GM18520 (cell line): ENCODE results near the gene RAB20.
"Not testable (repeated sequence)": the region's sequence is repeated elsewhere in the genome, so short reads cannot be mapped to it uniquely, and the experiment has no call there.

Experiments
- ATAC-seq: cut with Tn5 transposase; IDR thresholded peaks from one replicate; pipeline ENCODE4 v1.9.1; 2021; ENCODE audit not compliant: unreplicated experiment

RAB20 gene

GRCh38 chr13:110555601-110556223 lies 5.8 kb downstream of the RAB20 start:
- no peak for ATAC-seq

GRCh38 chr13:110554946-110555345 lies 6.6 kb downstream of the RAB20 start:
- ATAC-seq, result no peak

- no peak for ATAC-seq
Measured at GRCh38 chr13:110554227-110554836, 7.2 kb downstream of the RAB20 start.

GRCh38 chr13:110553417-110553816 lies 8.1 kb downstream of the RAB20 start:
- ATAC-seq, result no peak

GRCh38 chr13:110552767-110553166 lies 8.8 kb downstream of the RAB20 start:
- no peak for ATAC-seq

GRCh38 chr13:110551284-110551683 lies 10.2 kb downstream of the RAB20 start:
- no peak for ATAC-seq

- ATAC-seq, result no peak
Measured at GRCh38 chr13:110549795-110550160, 11.7 kb downstream of the RAB20 start.

- ATAC-seq, result no peak
Measured at GRCh38 chr13:110548891-110549794, 12.4 kb downstream of the RAB20 start.

- no peak for ATAC-seq
Measured at GRCh38 chr13:110546926-110547325, 14.6 kb downstream of the RAB20 start.

- ATAC-seq, result no peak
Measured at GRCh38 chr13:110546378-110546777, 15.1 kb downstream of the RAB20 start.

- ATAC-seq, result no peak
Measured at GRCh38 chr13:110542169-110542796, 19.2 kb downstream of the RAB20 start.

GRCh38 chr13:110541526-110541920 lies 20.0 kb downstream of the RAB20 start:
- ATAC-seq, result no peak

- ATAC-seq, result no peak
Measured at GRCh38 chr13:110540871-110541525, 20.5 kb downstream of the RAB20 start.

GRCh38 chr13:110539894-110540293 lies 21.6 kb downstream of the RAB20 start:
- no peak for ATAC-seq

- ATAC-seq, result no peak
Measured at GRCh38 chr13:110538632-110539031, 22.9 kb downstream of the RAB20 start.

- ATAC-seq, result no peak
Measured at GRCh38 chr13:110536006-110536693, 25.4 kb downstream of the RAB20 start.

- ATAC-seq, result no peak
Measured at GRCh38 chr13:110535526-110535925, 26.0 kb downstream of the RAB20 start.

GRCh38 chr13:110533771-110534670 lies 27.5 kb downstream of the RAB20 start:
- no peak for ATAC-seq

GRCh38 chr13:110532258-110532657 lies 29.3 kb downstream of the RAB20 start:
- not testable (repeated sequence) for ATAC-seq
